T-helper 1 cell (primary cell): ENCODE data around the gene SDF4.

Source experiments
- DNase-seq, 5 donors: peaks; one replicate each; pipeline ENCODE4 v3.0.0-alpha.2; 2012 to 2020
- total RNA-seq, 4 donors: gene quantifications; one replicate each; lab custom pipeline; 2026; lab: John Stamatoyannopoulos, UW

Gene SDF4, protein sequence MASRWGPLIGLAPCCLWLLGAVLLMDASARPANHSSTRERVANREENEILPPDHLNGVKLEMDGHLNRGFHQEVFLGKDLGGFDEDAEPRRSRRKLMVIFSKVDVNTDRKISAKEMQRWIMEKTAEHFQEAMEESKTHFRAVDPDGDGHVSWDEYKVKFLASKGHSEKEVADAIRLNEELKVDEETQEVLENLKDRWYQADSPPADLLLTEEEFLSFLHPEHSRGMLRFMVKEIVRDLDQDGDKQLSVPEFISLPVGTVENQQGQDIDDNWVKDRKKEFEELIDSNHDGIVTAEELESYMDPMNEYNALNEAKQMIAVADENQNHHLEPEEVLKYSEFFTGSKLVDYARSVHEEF
- total RNA-seq, result 88.5 to 105 (median 99.8) reads per million in 4 donors

DNA sequence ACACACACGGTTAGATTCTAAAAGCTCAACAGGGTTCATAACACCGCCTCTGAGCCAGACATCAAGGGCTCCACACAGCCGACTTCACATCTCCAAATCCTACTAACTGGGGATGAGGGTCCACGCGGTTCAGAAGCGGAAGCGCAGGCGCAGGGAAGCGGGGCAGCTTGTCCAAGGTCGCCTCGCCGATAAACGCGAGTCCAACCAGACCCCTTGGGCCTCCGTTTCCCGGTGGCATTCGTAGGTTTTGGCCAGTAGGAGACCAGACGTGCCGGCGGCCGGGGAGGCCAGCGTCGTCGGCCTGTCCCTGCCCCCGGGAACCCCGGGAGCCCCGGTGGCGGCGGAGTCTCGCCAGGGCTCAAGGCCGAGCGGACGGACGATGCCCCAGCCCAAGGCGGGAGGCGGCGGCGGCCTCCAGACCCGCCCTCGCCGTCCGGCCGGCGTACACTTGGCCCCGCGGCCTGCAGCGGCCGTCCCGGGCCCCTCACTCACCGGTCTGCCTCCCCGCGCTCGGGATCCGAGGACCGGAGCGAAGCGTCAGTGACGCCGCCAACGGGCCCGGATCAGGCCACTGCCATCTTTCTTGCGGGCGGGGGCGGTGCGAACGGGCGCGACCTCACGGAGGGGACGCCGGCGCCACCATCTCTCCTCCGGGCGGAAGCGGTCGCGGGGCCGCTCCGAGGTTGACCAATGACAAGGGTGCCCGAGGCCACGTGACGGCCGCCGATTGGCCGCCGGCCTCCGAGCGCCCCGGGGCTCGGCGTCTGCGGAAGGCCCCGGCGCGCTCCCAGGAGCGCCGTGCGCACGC lies at the start of gene SDF4:
SDF4 (minus strand) TSS at position 602 of the 808 bp plus-strand sequence. CDS start 3,229 bp downstream, outside the sequence.
- peak; percentile 94 to 98 (median 95) for DNase-seq

DNA sequence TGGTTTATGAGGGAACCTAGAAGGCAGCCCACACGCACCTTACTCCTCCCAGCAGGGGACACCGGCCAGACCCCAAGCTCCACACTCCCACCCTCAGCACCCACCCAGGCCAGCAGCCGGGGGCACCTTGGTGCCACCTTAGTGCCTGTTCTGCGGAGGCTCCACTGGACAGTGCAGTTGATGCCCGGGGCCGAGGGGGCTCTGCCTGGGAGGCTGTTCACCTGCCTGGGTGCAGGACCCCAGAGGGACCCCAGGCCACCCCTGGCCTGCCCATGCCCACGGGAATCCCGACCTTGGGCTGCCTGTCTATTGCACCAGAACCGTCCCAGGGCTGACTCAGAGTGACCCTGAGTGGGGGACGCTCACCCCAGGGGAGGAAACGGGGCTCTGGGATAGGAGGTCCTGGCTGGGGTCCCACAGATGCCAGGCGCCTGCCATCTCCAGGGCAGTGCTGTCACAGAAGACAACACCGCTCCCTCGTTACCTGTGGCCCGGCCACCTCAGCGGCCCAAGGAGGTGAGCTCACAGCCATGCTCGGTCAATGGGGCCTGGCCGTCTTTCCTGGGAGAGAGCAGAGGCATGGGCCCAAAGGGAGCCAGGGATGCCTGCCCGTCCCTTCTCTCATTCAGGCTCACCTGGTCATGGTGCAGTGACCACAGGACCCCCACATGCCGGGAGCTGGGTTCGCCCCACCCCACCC lies 49.1 kb upstream of the SDF4 start:
- DNase-seq, result no peak

DNA sequence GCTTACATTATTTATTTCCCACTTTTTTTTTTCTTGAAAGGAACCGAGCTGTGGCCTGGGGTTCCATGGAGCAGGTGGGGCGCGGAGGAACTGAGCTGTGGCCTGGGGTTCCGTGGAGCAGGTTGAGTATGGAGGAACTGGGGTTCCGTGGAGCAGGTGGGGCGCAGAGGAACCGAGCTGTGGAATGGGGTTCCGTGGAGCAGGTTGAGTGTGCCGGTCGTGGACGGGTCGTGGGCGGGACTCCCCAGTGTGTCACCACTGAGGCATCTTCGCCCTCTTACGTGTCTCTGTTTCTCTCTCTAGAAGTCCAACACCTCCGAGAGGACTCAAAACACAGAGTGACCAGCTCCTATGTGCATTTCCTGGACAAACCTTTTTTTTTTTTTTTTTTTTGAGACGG lies 47.2 kb upstream of the SDF4 start:
- DNase-seq, result no peak

DNA sequence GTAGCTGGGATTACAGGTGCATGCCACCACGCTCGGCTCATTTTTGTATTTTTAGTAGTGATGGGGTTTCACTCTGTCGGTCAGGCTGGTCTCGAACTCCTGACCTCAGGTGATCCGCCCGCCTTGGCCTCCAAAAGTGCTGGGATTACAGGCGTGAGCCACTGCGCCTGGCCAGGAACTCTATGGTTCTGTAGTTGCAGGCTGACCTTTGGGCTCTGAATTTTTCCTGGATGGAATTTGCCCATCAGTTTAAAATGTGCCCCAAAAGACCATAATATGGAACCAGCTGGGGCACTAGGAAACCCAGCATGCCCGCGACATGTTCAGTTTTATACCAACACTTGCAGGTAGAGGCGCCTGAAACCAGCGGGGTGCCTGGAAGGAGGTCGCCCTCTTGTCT lies 46.8 kb upstream of the SDF4 start:
- no peak for DNase-seq

DNA sequence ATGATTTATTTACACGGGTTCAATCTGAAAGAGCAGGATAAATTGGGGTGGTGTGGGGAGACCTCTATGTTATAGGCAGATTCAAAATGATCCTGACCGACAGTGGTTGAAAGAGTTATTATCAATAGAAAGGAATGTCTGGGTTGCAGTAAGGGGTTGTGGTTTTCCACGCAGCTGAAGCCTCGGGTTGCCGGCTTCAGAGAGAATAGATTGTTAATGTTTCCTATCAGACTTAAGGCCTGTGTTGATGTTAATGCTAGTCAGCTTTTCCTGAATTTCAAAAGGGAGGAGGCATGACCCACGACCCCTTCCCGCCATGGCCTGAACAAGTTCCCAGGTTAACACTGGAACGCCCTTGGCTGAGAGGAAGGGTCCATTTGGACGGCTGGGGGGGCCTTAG lies 44.0 kb upstream of the SDF4 start:
- DNase-seq, result no peak

DNA sequence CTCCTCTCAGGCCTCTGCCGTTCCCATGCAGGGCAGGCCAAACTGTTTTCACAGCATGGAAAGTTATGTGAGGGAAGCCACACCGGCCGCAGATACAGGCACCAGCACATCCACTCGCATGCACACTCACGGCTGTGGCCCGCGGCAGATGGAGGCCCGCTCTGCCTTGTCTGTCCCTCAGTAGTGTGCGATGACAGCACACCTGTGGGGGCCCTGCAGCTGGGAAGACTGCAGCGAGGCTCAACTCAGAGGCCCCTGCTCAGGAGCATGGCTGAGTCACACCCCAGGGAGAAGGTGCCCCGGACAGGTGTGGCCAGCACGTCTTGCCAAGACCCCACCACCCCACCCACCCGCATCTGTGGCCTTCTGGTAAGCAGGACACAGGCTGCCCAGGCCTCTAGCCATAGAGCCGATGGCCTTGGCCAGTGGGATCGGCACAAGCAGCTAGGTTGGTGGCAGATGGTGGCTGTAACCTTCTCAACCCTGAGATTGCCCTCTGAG lies 43.2 kb upstream of the SDF4 start:
- DNase-seq, result no peak

DNA sequence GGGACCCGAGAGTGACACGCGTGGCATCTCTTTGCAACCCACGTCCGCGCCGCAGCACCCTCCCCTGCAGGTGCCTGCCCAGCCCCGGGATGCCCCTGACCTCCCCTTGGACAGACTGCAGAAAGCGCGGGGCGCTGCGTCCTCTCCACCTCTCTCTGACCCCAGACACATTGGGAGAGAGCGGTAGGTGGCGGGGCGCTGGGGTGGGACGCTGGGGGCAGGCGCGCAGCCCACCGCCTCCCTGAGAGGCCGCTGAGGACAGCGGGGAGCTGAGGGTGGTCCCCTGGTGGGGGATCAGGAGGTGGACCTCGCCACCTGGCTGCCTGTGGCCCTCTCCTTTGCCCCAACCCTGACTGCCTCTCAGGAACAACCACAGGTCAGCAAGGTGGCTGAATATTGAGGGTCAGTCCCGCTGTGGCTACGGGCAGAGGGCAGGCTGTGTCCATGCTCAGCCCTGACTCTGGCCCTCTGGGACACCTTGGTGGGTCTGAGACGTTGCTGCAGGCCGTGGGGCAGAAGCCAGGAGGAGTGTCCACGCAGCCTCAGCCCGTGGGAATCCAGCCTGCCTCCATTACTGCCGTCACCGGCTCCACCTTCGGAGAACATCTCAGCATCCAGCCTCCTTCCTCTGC lies 42.6 kb upstream of the SDF4 start:
- no peak for DNase-seq

DNA sequence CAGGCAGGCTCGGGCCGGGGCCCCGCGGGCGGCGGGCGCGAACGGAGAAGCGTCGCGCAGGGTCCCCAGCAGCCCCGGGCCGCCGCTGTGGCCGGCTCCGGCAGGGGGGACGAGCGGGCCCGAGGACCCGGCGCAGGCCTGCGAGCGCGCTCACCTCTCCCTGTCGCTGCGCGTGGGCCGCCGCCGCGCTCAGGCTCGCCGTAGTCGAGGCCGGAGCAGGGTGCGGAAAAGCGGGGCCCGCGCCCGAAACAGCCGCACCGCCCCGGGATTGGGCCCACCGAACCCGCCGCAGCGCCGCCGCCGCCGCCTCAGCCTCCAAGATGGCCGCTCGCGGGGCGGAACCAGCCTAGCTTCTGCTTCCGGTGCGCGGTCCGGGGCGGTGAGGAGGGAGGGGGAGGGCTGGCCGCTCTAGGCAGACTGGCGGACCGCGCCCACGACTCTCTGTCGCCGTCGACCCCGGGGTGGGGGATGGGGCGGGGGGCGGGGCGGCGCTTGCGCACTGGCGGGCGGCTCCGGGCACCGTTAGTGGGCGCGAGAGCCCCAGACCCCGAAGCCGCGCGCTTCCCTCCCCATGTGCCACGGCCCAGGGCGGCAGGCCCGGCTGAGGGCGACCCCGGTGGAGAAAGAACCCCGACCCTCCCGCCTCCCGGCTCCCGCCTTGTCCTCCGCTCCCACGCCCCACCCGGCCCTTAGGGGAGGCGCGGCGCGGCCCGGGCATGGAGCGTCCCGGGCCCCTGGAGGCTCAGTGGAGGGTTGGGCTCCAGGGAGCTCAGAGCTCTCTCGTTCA lies 41.9 kb upstream of the SDF4 start, which contains the start of gene UBE2J2:
UBE2J2 (minus strand) TSS at position 343 of the 787 bp plus-strand sequence. CDS start 5,862 bp downstream, outside the sequence.
- DNase-seq, result peak; percentile 89 to 93 (median 92)

DNA sequence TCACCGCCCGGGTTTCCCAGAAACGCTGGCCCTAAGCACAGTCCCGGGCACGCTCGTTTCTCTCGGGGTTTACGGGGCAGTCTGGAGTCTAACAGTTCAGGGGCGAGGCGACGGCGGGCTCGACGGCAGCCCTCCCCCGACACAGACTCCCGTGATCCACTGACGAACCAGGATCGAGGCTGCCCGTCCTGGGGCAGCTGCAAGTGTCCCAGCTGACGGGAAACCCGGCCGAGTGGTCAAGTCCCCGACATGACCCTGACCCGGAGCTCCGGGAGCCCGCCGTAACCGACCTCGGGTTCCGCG lies 41.4 kb upstream of the SDF4 start:
- DNase-seq, result no peak

DNA sequence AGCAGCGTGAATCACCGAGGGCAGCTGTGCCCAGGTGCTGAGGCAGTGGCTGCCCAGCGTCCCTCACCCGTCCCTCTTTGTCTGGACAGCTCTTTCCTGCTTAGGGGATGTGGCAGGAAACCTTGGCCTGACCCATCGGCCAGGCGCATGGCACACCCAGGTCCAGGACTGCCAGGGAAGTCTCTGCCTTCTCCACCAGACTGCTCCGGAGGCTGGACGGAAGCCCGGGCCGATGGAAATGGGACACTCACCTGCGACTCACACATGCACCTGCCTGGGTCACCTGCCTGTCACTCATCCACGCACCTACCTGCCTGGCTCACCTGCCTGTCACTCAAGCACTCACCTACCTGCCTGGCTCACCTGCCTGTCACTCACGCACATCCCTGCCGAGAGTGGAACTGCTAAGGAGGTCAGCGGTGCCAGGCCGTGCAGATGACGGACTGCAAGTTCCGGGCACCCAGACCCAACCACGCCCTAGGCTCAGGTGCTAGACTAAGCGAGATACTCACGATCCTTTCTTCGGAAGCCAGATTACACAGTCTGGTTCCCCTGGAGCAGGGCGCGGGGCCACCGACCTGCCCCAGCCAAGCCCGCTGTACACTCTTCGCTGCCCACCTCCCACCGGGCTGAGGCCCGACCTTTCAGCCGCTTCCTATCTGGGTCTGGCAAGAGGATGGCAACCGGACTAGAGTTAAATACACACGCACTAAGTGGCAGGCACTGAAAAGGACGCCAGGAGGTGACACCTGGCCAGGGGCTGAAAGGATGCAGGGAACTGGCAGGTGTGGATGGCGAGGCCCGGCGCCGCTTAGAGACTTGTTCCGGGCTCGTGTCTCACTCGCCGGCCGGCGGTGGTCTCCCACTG lies 40.8 kb upstream of the SDF4 start:
- no peak for DNase-seq

DNA sequence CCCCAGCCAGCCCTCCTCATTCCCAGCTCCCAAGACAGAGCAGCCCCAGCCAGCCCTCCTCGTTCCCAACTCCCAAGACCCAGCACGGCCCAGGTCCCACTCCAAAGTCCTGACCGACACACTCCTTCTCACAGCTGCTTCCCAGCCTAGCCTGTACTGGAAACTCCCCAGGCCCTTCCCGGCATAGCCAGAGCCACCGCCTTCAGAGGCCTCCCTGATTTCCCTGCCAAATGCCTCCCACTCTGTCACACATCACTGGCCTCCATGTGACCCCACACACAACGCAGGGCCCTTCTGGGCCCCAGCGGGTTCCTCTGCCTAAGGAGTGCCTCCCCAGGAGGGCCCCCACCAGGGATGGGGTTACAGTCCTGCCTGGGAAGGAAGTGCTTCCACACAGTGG lies 39.0 kb upstream of the SDF4 start:
- no peak for DNase-seq

DNA sequence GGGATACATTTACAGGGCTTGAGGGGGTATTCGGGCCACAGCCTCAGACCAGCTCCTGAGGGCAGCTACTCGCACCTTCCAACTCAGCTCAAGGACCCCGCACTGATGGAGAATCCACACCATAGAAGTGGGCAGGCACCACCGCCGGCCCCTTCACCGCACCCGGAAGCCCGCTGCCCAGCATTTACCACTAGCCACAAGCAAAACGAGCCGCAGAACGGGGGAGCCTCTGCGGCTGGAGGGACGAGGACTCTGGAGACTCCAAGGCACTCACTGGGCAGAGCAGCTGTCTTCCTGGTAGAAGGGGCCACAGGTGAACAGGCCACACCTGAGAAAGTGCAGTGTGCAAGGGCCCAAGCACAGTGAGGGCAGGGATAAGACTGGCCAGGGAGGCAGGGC lies 36.5 kb upstream of the SDF4 start:
- no peak for DNase-seq

DNA sequence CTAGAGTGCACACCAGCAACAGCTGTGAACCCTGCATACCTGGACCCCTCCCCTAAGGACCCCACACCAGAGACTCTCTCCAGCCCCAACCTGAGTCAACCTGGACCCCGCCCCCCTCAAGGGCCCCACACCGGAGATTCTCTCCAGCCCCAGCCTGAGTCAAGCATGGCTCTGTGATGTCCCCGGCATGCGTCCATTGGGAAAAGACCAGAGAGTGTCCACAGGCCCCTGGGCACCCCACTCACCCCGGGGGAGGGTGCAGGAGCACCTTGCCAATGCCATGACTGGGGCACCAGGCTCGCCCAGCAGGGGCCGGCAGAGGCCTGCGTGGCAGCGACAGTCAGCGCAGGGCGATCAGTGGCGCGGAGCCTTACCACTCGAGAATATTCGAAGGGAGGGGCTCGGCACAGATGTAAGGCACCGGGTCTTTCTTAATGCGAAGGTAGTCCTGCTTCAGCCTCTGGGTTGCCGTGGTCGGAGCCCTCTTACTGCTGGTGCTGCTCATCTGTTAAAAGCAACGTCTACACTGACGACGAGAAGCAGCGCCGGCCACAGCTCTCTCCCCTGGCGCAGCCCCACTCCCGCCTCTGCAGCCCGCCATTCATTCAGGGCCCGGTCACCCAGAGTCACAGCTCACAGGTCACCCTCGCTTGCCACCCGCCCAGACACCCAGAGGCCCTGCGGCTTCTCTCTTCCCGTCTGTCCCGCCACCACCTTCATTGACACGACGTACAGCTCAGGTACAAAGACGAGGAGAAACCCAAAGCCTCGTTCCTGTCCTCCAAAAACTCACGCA lies 35.9 kb upstream of the SDF4 start:
- DNase-seq, result no peak

DNA sequence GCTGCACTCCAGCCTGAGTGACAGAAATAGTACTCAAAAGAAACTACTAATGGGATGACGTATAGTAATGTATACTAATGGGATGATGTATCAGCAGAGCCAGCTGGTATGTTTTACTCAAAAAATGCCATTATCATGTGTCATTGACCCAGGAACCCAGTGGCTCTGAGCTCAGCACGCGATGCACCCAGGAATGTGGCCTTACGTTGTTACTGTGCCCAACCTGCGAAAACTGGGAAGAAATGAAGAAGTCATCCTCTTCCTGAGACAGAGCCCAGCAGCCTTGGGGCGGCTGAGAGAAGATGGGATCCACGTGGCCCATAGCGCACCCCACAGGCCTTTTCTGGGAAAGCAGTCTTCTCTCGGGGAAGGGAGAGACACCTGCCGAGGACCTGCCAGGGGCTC lies 33.1 kb upstream of the SDF4 start:
- no peak for DNase-seq

DNA sequence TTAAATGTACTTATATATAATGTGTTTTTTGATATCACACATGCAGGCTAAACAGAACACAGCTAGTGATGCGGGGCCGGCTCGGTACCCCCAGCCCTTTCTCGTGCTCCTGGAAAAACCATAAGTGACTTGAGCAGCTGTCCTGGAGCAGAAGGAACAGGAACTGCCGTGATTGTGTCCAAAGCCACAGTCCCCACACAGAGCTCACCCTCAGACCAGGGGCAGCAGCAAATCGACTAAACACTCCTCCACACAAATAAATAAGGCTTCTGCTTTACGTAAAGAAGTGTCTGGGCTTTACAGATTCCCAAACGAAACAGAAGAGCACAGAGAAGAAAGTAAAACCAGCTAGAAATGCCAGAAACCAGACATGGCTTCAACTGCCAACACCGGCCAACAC lies 32.2 kb upstream of the SDF4 start:
- no peak for DNase-seq

DNA sequence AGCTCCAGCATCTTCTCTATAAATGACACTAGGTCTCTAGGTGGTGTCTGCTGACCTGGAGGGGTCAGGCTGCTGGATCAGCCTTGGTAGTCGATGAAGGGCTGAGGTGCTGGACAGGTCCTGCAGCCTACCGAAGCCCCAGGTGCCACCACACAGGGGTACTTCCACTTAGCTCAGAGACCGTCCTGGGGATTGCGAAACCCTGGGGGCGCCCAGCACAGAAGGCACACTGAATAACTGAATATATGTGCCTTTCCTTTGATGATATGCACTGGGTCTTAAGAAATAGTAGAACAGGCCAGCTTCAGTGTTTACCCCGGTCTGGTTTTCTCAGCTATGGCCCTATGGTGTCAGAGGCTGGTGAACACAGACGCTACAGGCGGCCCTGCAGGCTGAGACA lies 31.0 kb upstream of the SDF4 start:
- no peak for DNase-seq

DNA sequence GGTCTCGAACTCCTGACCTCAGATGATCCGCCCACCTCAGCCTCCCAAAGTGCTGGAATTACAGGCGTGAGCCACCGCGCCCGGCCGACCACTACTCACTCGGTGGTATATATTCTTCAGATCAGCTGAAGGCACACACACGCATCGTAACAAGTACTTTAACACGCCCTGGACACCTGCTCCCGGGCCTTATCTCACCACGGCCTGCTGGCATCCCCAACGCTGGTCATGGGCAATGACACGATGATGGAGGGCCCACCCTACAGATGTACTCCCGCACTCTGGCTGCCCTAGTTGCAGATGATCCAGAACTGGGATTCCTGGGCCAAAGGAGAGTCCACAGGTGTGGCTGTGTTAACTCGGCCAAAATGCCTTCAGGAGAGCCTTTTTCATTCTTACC lies 30.3 kb upstream of the SDF4 start:
- no peak for DNase-seq

DNA sequence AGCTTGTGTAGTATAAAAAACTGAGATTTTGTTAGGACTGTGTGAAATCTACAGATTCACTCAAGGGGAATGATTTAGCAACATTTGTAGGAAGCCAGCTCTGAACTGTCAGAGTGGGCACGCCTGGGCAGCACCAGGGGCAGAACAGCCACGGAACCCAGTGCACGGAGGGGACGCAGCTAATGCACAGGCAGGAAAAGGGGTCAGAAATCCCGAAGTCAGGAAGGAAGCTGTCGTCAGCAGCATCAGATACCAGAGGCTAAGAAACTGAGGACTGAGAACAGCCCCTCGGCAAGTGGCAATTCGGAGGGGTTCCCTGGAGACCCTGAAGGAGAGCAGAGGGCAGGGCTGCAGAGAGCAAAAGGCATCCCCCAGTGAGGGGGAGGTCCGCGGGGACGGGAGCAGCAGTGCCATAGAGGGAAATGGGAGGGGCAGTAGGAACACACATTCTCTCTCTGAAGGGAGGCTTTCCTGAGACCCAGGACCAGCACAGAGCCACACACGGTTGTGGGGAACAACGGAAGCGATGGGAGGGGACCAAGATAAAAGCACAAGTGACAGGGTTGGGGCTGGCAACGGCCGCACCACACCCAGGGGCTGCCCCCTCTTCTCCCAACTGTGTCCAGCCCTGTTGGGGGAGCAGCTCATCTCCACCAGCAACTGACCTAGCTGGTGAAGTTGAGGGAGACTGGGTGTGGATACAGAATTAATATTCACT lies 29.2 kb upstream of the SDF4 start:
- DNase-seq, result no peak

DNA sequence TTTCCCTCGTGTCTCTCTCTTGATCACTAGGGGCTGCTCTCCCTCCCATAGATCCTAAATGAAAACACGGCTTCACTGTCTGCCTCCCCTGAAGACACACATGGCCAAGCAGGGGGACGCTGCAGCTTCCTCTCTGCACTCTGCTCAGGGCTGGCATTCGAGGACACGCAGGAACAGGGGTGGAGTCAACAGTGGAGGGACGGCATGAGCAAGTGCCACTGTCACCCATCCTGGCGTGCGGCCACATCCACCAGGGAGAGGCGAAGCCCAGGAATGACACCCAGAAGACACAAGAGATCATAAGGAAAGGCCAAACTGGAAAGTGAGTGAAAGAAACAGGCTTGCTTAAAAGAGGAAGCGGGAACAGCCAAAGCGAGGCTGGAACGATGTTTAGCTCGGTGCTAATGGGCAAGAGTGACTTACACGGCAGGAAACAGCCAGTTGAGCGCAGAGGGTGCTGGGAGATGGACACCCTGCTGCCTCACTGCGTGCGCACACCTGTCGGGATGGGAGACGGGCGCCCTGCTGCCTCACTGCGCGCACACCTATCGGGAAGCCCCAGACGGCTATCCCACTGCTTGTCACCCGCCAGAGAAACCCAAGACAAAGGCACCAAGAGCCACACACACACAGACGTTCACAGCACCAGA lies 28.3 kb upstream of the SDF4 start:
- no peak for DNase-seq
